Measurements from ENCODE around the gene GPC6.
"Not testable (repeated sequence)": the region's sequence is repeated elsewhere in the genome, so short reads cannot be mapped to it uniquely, and the experiment has no call there.

GPC6 gene

DNA sequence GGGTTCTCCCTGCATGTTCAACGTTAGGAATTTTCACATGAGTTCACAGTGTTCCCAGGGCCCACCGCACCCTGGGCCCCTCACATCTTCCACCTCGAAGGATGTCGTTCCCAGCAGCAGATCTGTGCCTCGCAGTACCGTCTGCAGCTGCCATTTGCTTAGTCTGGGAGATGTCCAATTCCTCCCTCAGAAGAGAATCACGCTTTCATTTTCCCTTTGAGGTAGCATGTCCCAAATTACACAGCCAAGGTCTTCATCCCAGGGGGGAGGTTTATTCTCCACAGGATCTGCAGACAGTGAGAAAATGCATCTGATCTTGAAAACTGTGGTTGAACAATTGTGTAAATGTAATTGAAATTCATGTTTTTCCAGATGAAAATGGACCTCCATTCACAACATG is 1102.7 kb downstream of the GPC6 start:
- DNase-seq (ENCODE audit: insufficient read length) (no peak), FAIRE-seq (peak; percentile 67)

DNA sequence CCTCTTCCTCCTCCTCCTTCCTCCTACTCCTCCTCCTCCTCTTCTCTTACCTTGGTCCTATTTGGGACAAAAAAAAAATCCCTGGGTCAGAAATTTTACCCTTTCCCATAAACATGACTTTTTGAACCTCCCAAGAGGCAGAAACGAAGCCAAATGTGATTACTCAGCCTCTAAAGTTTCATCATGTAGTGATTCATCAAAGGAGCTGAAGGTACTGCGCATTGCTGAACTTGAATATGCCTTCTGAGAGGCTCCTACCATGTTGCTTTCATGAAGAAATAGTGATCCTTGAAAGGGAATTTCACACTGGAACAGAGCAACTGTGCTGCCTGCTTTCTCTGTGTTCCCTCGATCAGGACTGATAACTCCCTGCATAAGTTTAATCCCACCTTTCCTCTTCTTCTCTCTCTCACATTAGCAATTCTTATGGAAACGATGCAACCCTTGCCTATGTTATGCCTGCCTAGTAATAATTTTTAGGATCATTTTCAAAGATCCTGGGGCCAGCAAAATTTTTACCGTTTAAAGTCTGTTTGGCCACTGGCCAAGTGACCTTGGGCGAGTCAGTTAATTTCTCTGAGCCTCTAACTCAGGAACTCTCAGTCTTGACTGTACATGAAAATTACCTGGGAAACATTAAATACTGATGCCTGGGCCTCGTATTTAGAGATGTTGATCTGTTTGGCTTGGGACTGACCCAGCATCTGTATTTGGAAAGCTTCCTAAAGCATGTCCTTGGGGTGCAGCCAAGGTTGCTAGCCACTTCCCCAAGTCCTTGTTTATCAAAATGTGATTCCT is 1103.3 kb downstream of the GPC6 start:
- DNase-seq (ENCODE audit: insufficient read length), result no peak
- TF ChIP-seq POLR2A (IDR thresholded peaks at IDR 0.05; ENCODE audit: low read depth, low read length) (no peak), POLR2AphosphoS5 (IDR thresholded peaks at IDR 0.05; ENCODE audit: low read depth, low read length) (no peak), TAF1 (IDR thresholded peaks at IDR 0.05; ENCODE audit: borderline replicate concordance, low read depth, low read length) (no peak)
- no peak for FAIRE-seq

More for the DNA sequence above, 1102.7 kb downstream of the GPC6 start:
- no peak for TF ChIP-seq POLR2AphosphoS5 (IDR thresholded peaks at IDR 0.05; ENCODE audit: low read depth, low read length)
- TF ChIP-seq TAF1 (IDR thresholded peaks at IDR 0.05; ENCODE audit: borderline replicate concordance, low read depth, low read length), result no peak
- TF ChIP-seq POLR2A (IDR thresholded peaks at IDR 0.05; ENCODE audit: low read depth, low read length), result no peak

DNA sequence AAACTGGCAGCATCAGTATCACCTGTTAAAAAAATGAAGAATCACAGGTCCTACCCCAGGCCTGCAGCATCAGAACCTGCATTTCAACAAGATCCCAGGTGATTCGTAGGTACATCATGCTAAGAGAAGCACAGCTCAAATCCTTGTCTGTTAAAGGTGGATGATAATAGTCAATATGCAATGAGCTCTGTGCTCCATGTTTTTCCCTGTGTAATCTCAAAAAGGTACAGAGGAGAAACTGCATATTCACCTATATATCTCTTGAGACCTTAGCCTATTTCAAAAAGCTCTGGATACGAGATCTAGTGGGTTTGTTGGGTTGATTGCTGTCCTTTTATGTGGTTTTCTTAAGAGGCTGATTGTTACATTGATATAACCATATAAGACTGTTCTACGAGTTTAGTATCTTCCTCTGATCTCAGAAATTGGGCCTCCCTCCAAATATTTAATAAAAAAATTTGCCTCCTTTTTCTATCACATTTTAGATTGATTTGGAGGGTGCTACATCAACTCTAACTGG is 1104.0 kb downstream of the GPC6 start:
- no peak for FAIRE-seq
- TF ChIP-seq POLR2AphosphoS5 (IDR thresholded peaks at IDR 0.05; ENCODE audit: low read depth, low read length) (no peak), POLR2A (IDR thresholded peaks at IDR 0.05; ENCODE audit: low read depth, low read length) (no peak), TAF1 (IDR thresholded peaks at IDR 0.05; ENCODE audit: borderline replicate concordance, low read depth, low read length) (no peak)

DNA sequence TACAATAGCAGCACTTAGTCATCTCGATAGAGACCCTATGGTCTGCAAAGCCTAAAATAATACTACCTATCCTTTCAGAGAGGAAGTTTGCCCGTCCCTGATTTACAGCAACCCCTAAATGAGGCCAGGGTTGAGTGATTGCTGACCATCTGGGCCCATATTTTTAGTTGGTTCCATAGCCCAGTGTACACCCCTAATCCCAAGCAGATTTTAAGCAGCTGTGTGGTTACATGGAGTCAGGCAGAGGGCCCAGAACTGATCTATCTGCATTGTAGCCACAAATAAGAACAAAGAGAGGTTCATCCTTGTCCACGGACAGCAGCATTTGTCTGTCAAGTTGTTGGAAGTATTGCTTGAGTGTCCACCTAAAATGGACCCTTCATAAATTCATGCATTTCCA is 1104.7 kb downstream of the GPC6 start:
- no peak for DNase-seq (ENCODE audit: insufficient read length)
- no peak for FAIRE-seq
- TF ChIP-seq POLR2AphosphoS5 (IDR thresholded peaks at IDR 0.05; ENCODE audit: low read depth, low read length) (no peak), TAF1 (IDR thresholded peaks at IDR 0.05; ENCODE audit: borderline replicate concordance, low read depth, low read length) (no peak), POLR2A (IDR thresholded peaks at IDR 0.05; ENCODE audit: low read depth, low read length) (no peak)

More for the DNA sequence above, 1104.0 kb downstream of the GPC6 start:
- no peak for DNase-seq (ENCODE audit: insufficient read length)

GRCh38 chr13:94332359-94333096 is 1105.9 kb downstream of the GPC6 start:
- FAIRE-seq, result no peak
- no peak for TF ChIP-seq POLR2AphosphoS5 (IDR thresholded peaks at IDR 0.05; ENCODE audit: low read depth, low read length)
- no peak for TF ChIP-seq POLR2A (IDR thresholded peaks at IDR 0.05; ENCODE audit: low read depth, low read length)
- no peak for TF ChIP-seq TAF1 (IDR thresholded peaks at IDR 0.05; ENCODE audit: borderline replicate concordance, low read depth, low read length)
- no peak for DNase-seq (ENCODE audit: insufficient read length)

DNA sequence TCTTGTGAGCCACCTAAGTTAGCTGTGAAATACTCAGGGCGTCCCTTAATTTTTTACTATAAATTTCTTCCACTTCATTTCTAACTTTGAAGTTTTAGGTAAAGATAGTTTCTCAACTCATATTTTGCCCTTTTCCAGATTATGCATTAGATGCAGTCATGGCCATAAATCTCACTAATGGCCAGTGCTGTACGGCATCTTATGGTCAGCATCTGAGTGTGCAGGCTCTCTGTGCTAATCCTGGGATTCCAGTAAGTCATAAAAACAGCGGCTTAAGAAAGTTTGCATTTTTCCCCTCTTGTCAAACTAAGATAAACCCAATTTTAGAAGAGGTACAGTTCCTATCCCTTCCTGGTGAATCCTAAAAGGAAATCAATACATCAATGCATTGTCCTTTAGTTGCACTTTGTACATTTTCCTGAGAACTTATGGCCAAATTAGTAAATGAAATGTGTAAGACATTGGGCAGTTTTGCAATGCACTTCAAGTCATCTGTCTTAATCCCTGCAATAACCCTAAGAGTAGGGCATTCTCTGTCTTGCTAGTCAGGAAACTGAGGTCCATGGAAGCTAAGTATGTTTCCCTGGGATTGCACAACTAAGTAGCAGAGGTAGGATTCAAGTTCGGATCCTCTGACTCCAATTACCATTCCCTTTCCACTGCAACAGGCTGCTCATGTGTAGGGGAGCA is 1106.7 kb downstream of the GPC6 start:
- no peak for DNase-seq (ENCODE audit: insufficient read length)
- TF ChIP-seq POLR2A (IDR thresholded peaks at IDR 0.05; ENCODE audit: low read depth, low read length) (no peak), TAF1 (IDR thresholded peaks at IDR 0.05; ENCODE audit: borderline replicate concordance, low read depth, low read length) (no peak), POLR2AphosphoS5 (IDR thresholded peaks at IDR 0.05; ENCODE audit: low read depth, low read length) (no peak)
- no peak for FAIRE-seq

DNA sequence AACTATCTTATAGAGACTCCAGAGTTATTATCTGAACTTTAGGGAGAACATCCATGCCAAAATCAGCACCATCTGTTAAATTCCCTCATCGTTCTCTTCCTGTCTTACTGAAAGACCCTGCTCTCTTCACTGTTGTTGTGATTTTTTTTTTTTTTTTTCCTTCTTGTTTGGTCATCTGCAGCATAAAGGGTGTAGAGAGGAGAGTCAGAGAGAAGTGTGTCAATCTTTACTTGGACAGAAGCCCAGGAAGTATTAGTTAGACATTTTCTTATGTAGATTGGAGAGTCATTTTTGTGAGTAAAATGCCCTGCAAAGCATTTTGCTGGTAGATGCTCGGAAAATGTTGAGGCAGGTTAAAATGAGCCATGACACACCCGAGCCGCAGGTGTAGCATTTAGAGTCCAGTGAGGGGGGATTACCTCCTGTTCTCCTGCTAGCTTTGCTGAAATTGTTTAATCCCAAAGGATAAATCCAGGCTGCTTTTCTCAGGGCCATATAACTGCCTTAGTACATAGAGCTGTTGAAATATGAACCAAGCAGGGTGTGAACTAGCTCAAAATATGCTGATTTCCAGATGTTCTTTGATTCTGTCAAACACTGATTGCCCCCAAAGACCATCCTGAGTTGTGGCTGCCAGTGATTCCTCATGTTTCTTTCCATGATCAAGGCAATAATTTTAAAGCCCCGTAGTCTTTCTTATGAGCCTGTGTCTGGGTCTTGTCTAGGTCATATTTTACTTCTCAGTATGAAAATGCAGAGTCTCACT is 1109.3 kb downstream of the GPC6 start:
- DNase-seq (ENCODE audit: insufficient read length), result no peak

DNA sequence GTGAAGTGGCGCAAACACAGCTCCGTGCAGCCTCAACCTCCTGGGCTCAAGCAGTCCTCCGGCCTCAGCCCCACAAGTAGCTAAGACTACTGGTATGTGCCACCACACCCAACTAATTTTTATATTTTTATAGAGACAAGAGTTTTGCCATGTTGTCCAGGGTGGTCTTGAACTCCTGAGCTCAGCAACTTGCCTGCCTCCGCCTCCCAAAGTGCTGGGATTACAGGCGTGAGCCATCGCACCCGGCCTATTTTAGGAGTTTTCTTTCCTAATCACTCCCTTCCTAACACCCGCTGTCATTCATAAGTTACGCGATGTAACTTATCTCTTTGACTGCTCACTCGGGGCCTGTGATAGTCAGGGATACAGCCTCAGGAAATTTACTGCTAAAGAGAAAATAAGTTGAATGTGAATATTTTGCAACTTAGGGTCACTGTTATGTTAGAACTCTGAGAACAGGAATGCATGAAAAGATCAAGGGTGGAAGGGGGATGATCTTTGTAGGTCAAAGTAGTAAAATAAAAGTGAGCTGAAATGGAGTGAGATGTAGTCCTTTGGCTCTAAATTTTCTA is 1112.6 kb downstream of the GPC6 start:
- FAIRE-seq (no peak), DNase-seq (ENCODE audit: insufficient read length) (no peak)
- TF ChIP-seq TAF1 (IDR thresholded peaks at IDR 0.05; ENCODE audit: borderline replicate concordance, low read depth, low read length) (no peak), POLR2A (IDR thresholded peaks at IDR 0.05; ENCODE audit: low read depth, low read length) (no peak), POLR2AphosphoS5 (IDR thresholded peaks at IDR 0.05; ENCODE audit: low read depth, low read length) (no peak)

More for the DNA sequence above, 1109.3 kb downstream of the GPC6 start:
- no peak for FAIRE-seq
- TF ChIP-seq POLR2AphosphoS5 (IDR thresholded peaks at IDR 0.05; ENCODE audit: low read depth, low read length) (no peak), POLR2A (IDR thresholded peaks at IDR 0.05; ENCODE audit: low read depth, low read length) (no peak), TAF1 (IDR thresholded peaks at IDR 0.05; ENCODE audit: borderline replicate concordance, low read depth, low read length) (no peak)

DNA sequence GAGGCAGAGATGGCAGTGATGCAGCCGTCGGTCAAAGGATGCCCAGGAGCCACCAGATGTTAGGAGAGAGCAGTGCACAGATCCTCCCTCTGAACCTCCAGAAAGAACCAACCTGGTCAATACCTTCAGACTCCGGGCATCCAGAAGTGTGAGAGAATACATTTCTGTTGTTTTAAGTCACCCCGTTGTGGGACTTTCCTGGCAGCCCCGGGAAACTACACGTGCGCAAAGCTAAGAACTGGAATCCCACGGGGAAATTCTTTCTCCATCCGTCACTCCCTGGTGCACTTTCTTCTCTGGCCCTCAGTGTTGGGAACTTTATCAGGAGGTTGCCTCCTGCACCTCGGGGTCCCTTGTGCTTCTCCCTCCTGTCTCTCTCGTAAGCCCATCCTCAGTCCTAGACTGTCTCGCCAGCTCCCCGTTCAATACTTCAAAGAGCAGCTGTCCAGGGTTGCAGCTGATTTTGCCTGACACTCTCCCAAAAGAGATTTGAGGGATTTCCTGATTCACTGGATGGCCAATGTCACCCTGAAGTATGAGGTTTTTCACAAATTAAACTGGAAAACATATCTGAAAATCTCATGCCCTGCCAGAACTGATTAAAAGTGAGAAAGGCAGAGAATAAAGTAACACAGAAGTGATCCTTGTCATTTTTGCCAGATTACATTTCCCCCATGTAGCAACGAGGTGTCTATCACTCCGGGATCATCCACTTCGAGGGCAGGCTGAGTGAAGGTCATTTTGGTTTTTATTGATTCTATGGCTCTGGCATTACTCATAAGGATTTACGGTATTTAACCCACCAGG is 1116.0 kb downstream of the GPC6 start:
- TF ChIP-seq POLR2A (IDR thresholded peaks at IDR 0.05; ENCODE audit: low read depth, low read length) (no peak), TAF1 (IDR thresholded peaks at IDR 0.05; ENCODE audit: borderline replicate concordance, low read depth, low read length) (no peak), POLR2AphosphoS5 (IDR thresholded peaks at IDR 0.05; ENCODE audit: low read depth, low read length) (no peak)
- FAIRE-seq (no peak), DNase-seq (ENCODE audit: insufficient read length) (no peak)

DNA sequence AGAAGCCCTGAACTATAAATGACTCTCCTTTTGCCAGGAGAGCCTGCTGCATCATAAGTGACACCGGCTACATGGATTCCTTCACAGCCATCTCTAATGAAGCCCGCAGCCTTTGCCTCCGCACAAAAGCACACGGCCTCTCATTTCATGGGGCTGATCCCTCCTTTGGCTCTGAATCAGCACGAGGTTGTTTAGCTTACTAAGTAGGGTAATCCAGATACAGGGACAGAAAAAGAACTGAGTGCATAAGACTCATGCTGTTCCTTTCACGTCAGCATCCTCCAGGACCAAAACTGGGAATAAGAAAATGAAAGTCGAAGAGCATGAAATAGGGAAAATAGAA is 1116.6 kb downstream of the GPC6 start:
- FAIRE-seq (no peak), DNase-seq (ENCODE audit: insufficient read length) (no peak)
- TF ChIP-seq POLR2A (IDR thresholded peaks at IDR 0.05; ENCODE audit: low read depth, low read length), result no peak
- no peak for TF ChIP-seq TAF1 (IDR thresholded peaks at IDR 0.05; ENCODE audit: borderline replicate concordance, low read depth, low read length)
- TF ChIP-seq POLR2AphosphoS5 (IDR thresholded peaks at IDR 0.05; ENCODE audit: low read depth, low read length), result no peak

DNA sequence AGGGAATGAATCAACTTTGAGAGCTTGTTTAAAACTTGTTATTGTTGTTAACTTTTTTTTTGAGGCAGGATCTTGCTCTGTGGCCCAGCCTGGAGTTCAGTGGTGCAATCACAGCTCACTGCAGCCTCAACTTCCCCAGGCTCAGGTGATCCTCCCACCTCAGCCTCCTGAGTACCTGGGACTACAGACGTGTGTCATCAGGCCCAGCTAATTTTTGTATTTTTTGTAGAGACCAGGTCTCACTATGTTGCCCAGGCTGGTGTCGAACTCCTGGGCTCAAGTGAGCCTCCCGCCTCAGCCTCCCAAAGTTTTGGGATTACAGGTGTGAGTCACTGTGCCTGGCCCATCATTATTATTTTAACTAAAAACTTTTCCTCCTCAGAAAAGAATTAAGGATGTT is 1117.1 kb downstream of the GPC6 start:
- not testable (repeated sequence) for DNase-seq (ENCODE audit: insufficient read length); FAIRE-seq
